Right forelimb (tissue), 1 donor: ENCODE data around the gene FXYD7.
"Not testable (repeated sequence)": the region's sequence is repeated elsewhere in the genome, so short reads cannot be mapped to it uniquely, and the experiment has no call there.

Experiments
- DNase-seq: peaks from one replicate; pipeline ENCODE4 v3.0.0-alpha.2; 2018

FXYD7 gene

GRCh38 chr19:35146746-35147459, 3.8 kb downstream of the FXYD7 start:
- DNase-seq: no peak

DNA sequence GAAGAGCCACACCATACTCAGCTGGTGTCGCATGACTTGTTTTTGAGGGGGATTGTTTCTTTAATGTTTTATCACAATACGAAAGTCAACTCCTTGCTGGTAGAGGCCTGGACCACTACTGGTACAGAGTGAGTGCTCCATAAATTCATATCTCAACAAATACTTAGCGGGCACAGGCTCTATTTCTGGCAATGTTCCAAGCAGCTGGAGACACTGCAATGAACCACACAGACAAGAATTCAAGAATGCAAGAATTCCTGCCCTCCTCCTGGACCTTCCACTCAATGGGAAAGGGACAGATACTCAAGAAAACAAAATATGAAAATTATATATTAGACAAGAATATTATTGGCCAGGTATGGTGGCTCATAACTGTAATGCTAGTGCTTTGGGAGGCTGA, 6.4 kb downstream of the FXYD7 start:
- DNase-seq: no peak

DNA sequence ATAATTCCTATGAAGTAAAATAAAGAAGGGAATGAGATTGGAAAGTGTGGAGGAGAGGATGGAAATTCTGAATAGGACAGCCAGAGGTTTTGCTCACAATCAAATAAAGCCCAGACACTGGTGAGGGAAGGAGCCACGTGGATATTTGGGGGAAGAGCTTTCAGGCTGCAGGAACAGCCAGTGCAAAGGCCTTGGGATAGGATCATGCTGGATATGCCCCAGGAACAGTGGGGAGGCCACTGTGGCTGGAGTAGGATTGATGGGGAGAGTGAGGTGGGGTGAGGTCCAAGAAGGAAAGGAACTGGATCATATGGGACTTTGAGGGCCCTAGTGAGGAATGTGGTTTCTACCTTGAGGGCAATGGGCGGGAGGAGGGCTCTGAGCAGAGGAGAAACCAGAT, 7.4 kb downstream of the FXYD7 start:
- DNase-seq: no peak

DNA sequence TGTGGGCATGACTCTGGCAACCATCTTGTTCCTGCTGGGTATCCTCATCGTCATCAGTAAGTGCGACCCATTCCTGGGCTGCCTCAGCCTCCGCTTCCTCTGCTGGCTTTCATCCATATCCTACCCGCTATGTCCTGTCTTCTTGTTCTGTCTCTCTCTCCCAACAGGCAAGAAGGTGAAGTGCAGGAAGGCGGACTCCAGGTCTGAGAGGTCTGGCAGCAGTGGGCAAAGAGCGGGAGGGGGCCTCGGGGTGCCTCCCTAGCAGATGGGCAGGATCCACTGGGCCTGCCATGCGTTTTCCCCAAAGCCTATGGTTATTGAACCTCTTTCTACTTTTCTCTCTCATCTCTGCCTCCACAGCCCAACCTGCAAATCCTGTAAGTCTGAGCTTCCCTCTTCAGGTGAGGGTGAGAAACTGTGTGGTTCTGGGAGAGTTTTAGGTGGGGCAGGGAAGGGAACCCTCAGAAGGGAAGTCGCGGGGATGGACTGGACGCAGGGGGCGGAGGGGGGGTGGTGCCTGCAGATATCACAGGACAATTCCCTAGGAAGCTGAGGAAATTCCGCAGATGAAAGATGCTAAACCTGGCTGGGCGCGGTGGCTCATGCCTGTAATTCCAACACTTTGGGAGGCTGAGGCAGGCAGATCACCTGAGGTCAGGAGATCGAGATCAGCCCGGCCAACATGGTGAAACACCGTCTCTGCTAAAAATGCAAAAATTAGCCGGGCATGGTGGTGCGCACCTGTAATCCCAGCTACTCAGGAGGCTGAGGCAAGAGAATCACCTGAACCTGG, 8.4 kb downstream of the FXYD7 start:
- DNase-seq: no peak

DNA sequence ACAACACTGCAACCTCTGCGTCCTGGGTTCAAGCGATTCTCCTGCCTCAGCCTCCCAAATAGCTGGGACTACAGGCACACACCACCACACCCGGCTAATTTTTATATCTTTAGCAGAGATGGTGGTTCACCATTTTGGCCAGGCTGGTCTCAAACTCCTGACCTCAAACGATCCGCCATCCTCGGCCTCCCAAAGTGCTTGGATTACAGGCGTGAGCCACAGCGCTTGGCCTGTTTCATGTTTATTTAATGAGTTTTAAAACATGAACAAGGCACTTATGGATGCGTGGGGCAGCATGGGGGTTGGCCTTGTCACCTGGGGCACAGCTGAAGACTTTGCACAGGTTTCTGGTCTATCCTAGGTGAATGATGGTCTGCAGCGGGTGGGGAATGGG, 10.1 kb downstream of the FXYD7 start:
- not testable (repeated sequence) for DNase-seq

GRCh38 chr19:35153701-35154524, 10.9 kb downstream of the FXYD7 start:
- DNase-seq: no peak

GRCh38 chr19:35154525-35155406, 11.7 kb downstream of the FXYD7 start, which contains the start of gene FXYD5:
FXYD5 (plus strand) TSS chr19:35154735; CDS start chr19:35155551, 816 bp downstream.
- peak; percentile 68 for DNase-seq

- no peak for DNase-seq
These were observed 12.4 kb downstream of the FXYD7 start for GRCh38 chr19:35155441-35155840.

DNA sequence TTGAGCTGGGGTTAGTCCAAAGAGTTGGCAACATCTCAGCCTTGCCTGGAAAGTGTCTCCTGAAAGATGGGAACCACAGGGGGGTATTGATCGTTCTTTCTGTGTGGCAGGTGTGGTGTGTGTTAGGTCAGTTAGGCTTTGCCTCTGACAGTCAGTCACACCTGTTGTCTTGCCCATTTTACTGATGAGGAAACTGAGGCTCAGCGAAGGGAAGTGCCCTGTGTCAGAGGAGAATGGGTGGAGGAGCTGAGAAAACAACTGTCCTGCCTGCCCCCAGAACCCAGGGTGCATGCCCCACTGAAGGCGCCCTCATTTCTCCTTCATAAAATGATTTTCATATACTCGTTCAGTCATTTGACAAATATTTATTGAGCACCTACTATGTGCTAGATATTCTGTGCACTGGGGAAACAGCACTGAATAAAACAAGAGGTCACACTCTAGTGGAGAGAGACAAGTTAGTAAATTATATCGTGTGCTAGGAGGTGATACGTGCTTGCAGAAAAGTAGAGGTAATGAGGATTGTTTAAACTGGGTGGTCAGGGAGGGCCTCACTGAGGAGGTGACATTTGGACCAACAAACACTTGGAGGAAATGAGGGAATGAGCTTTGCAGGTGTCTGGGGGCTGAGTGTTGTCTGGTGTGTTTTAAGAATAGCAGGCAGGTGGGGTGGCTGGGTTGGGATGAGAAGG, 13.1 kb downstream of the FXYD7 start:
- DNase-seq: no peak

- DNase-seq: no peak
These were observed 13.6 kb downstream of the FXYD7 start for GRCh38 chr19:35156673-35157014.

- DNase-seq: no peak
These were observed 14.4 kb downstream of the FXYD7 start for GRCh38 chr19:35157431-35157830.

GRCh38 chr19:35159606-35160005, 16.6 kb downstream of the FXYD7 start:
- DNase-seq: no peak

DNA sequence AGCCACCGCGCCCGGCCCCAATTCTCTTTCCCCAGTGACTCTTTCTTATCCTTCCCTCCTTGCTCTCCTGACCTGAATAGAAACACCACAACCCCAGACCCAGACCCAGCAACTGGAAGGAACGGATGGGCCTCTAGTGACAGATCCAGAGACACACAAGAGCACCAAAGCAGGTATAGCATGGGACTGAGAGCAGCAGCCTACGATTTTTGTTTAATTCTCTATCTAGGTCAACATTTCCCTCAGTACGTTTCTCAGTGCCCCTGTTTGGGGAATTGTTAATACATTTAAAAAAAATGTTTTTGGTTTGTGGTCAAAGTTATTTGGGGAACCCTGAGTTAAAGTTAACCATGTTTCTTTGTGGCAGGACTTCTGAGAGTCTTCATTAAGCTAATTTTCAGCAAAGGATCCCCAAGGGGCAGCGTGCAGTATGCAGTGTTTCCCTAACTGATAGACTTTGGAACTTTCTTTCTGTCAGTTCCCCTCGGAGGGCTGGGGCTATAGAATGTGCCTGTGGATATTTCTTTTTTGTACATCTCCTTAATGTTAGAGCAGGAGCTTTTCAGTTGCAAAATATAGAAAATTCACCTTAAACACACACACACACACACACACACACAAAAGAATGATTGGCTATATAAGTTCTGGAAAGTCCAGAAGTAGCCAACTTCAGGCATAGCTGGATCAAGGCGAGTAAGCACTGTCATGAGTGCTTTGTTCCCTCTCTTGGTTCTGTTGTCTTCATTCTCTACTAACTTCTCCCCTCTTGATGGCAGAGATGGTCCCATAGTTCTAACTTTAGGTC, 17.8 kb downstream of the FXYD7 start:
- no peak for DNase-seq

DNA sequence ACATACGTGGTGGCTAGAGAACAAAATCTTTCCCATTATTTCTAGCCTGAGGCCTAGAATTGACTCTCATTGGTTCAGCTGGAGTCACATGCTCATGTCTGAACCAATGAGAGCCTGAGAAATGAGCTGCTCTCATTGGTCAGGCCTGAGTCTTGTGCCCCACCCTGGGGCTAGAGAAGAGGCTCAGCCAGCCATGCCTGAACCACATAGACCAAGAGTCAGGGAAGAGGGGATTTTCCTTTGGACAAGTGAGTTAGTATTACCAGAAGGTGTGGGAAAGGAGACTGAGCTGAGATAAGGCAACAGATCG, 18.3 kb downstream of the FXYD7 start:
- DNase-seq: no peak

- no peak for DNase-seq
These were observed 19.6 kb downstream of the FXYD7 start for GRCh38 chr19:35162471-35163326.

GRCh38 chr19:35164418-35164817, 21.4 kb downstream of the FXYD7 start:
- DNase-seq: no peak

DNA sequence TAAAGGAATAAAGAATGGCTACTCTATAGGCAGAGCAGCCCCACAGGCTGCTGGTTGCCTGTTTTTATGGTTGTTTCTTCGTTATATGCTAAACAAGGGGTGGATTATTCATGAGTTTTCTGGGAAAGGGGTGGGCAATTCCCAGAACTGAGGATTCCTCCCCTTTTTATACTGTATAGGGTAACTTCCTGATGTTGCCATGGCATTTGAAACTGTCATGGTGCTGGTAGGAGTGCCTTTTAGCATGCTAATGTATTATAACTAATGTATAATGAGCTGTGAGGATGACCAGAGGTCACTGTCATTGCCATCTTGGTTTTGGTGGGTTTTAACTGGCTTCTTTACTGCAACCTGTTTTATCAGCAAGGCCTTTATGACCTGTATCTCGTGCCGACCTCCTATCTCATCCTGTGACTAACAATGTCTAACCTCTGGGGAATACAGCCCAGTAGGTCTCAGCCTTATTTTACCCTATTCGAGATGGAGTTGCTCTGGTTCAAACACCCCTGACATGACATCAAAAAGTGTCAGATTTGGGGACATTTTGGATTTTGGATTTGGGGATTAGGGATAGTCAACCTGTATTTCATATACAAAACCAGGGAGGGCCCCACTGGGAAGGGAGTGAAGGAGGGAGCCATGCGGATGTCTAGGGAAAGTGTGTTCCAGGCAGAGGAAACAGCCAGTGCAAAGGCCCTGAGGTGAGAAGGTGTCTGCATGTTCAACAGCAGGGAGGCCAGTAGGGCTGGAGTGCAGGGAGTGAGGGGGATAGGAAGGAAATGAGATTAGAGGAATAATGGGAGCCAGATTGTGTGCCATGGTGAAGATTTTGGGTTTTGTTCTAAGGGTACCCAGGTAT, 22.4 kb downstream of the FXYD7 start:
- no peak for DNase-seq

DNA sequence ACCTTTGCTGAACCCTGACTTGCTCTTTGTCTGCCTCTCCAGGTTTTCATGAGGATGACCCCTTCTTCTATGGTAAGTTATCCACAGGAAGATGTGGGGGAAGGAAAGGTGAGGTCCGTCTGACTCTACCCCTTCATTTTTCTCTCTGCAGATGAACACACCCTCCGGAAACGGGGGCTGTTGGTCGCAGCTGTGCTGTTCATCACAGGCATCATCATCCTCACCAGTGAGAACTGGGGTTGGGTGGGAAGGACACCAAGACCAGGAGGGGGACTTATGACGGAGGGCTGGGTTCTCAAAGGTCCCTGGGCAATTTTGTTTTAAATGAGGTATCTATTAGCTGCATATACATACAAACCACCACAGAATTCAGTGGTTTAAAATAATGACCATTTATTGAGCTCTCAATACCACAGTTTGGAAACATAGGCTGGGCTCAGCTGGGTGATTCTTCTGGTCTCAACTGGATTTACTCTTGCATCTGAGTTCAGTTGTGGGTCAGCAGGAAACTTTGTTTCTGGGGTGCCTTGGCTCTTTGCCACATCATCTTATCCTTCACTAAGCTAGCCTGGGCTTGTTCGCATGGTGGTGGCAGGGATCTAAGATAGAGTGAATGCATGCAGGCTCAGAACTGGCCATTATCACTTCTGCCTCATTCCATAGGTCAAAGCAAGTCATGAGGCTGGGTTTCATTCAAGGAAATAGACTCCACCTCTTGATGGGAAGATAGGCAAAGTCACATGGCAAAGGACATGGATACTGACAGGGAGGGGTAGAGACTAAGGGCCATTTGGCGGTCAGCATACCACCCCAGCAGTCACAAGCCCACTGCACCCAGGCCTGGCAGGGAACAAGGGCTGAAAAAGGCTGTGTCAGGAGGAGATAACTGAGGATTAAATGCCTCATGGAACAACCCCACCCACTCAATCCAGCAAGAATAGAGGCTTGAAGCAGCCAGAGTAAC, 23.3 kb downstream of the FXYD7 start:
- no peak for DNase-seq
